IPS DF 4.7 (cell line): ENCODE data around the gene ANKRD62.
"Not testable (repeated sequence)": the region's sequence is repeated elsewhere in the genome, so short reads cannot be mapped to it uniquely, and the experiment has no call there.

Source experiments
- DNase-seq: peaks from one replicate; pipeline ENCODE4 v3.0.0-alpha.2; 2013; ENCODE audit warnings: low spot score; ENCODE audit errors: extremely low read depth

ANKRD62 gene

GRCh38 chr18:12092398-12093229, 1.0 kb upstream of the ANKRD62 start:
- no peak for DNase-seq

- no peak for DNase-seq
Measured at GRCh38 chr18:12098374-12098773, 4.7 kb downstream of the ANKRD62 start.

GRCh38 chr18:12099160-12099559, 5.5 kb downstream of the ANKRD62 start:
- DNase-seq: no peak

- DNase-seq: no peak
Measured at GRCh38 chr18:12101266-12101665, 7.6 kb downstream of the ANKRD62 start.

- no peak for DNase-seq
Measured at GRCh38 chr18:12102136-12102842, 8.6 kb downstream of the ANKRD62 start.

GRCh38 chr18:12106471-12106870, 12.8 kb downstream of the ANKRD62 start:
- DNase-seq: no peak

GRCh38 chr18:12109836-12110235, 16.2 kb downstream of the ANKRD62 start:
- no peak for DNase-seq

GRCh38 chr18:12113999-12114646, 20.5 kb downstream of the ANKRD62 start:
- no peak for DNase-seq

- no peak for DNase-seq
Measured at GRCh38 chr18:12119358-12119757, 25.7 kb downstream of the ANKRD62 start.

GRCh38 chr18:12121175-12122042, 27.8 kb downstream of the ANKRD62 start:
- DNase-seq: peak; percentile 36

GRCh38 chr18:12122043-12122389, 28.4 kb downstream of the ANKRD62 start:
- not testable (repeated sequence) for DNase-seq

GRCh38 chr18:12127647-12128046, 34.0 kb downstream of the ANKRD62 start:
- DNase-seq: not testable (repeated sequence)

GRCh38 chr18:12138831-12139230, 45.2 kb downstream of the ANKRD62 start:
- DNase-seq: not testable (repeated sequence)

GRCh38 chr18:12140866-12141265, 47.2 kb downstream of the ANKRD62 start:
- DNase-seq: not testable (repeated sequence)

GRCh38 chr18:12141778-12142177, 48.1 kb downstream of the ANKRD62 start:
- not testable (repeated sequence) for DNase-seq

- DNase-seq: not testable (repeated sequence)
Measured at GRCh38 chr18:12149431-12149830, 55.8 kb downstream of the ANKRD62 start.

GRCh38 chr18:12154361-12154760, 60.7 kb downstream of the ANKRD62 start:
- DNase-seq: no peak

GRCh38 chr18:12155996-12156395, 62.4 kb downstream of the ANKRD62 start:
- no peak for DNase-seq

GRCh38 chr18:12159446-12159845, 65.8 kb downstream of the ANKRD62 start:
- DNase-seq: no peak

- no peak for DNase-seq
Measured at GRCh38 chr18:12162786-12163185, 69.1 kb downstream of the ANKRD62 start.
